SJCRH30 (cell line): Measurements from ENCODE around the gene STIM1. TPM values are rescaled to one million over a fixed set of nuclear protein-coding genes. Genes with fewer than 3 reads are reported as not detected.
A peak's percentile ranks its signal among the peaks of the same experiment; 100 is the strongest.
"Not testable (repeated sequence)": the region's sequence is repeated elsewhere in the genome, so short reads cannot be mapped to it uniquely, and the experiment has no call there.

Experiments used
- DNase-seq, 2 experiments: peaks; one replicate each; pipeline ENCODE4 v3.0.0-alpha.2; 2015 to 2020
- H3K27ac ChIP-seq: fragments of 250-450 bp; sonication (Bioruptor Pico); 2 replicates; pipeline ENCODE4 v1.5.1; 2020; ENCODE audit warnings: mild to moderate bottlenecking, moderate library complexity
- H3K27me3 ChIP-seq: fragments of 250-450 bp; sonication (Bioruptor Pico); 2 replicates; pipeline ENCODE4 v1.5.1; 2020; ENCODE audit warnings: mild to moderate bottlenecking, moderate library complexity
- H3K36me3 ChIP-seq: fragments of 250-450 bp; sonication (Bioruptor Pico); 2 replicates; pipeline ENCODE4 v1.5.1; 2020; ENCODE audit warnings: mild to moderate bottlenecking, moderate library complexity
- H3K4me1 ChIP-seq: fragments of 250-450 bp; sonication (Bioruptor Pico); 2 replicates; pipeline ENCODE4 v1.5.1; 2020; ENCODE audit warnings: mild to moderate bottlenecking, moderate library complexity
- H3K4me3 ChIP-seq: fragments of 250-450 bp; sonication (Bioruptor Pico); 2 replicates; pipeline ENCODE4 v1.5.1; 2020; ENCODE audit warnings: mild to moderate bottlenecking, moderate library complexity
- H3K9me3 ChIP-seq: fragments of 250-450 bp; sonication (Bioruptor Pico); replicated peaks from 2 replicates; pipeline ENCODE4 v1.5.1; 2020; ENCODE audit warnings: mild to moderate bottlenecking, moderate library complexity
- total RNA-seq: library from RNA; depleted of rRNA; stranded (reverse); fragments of >200 nt; shearing (Covaris generic); gene quantifications from 2 replicates; pipeline ENCODE4 v1.2.3, GENCODE V29; 2014; rRNA removed

The STIM1 gene
- total RNA-seq, result 12.9 and 14.7 TPM in 2 replicates

GRCh38 chr11:3854977-3855807 is at the start of gene STIM1:
STIM1 (plus strand) TSS chr11:3855664; CDS start chr11:3856271, 607 bp downstream.
- peaks cover 8% of the 10 kb centered on the region for H3K4me1 ChIP-seq
- no peaks in the 10 kb centered on the region for H3K27me3 ChIP-seq
- H3K4me3 ChIP-seq, result peak within 1 kb of the TSS; percentile 94
- peak; percentile 94 to 96 for DNase-seq
- no peaks in the 10 kb centered on the region for H3K36me3 ChIP-seq
- H3K9me3 ChIP-seq, result no peaks in the 10 kb centered on the region
- H3K27ac ChIP-seq, result peak within 1 kb of the TSS; percentile 56

- no peak within 1 kb of the TSS for H3K27ac ChIP-seq
- H3K4me3 ChIP-seq, result peak within 1 kb of the TSS; percentile 52
- H3K27me3 ChIP-seq, result no peaks in the 10 kb centered on the region
- H3K9me3 ChIP-seq, result no peaks in the 10 kb centered on the region
- H3K36me3 ChIP-seq, result no peaks in the 10 kb centered on the region
- no peaks in the 10 kb centered on the region for H3K4me1 ChIP-seq
- peak; percentile 24 to 51 for DNase-seq
These were observed 47.3 kb upstream of the STIM1 start, which contains the start of gene PGAP2 for GRCh38 chr11:3807909-3808860. PGAP2 (plus strand) TSS chr11:3808560; CDS start chr11:3811260, 2,700 bp downstream.

- Histone ChIP-seq H3K9me3 (no peaks in the 10 kb centered on the region), H3K27ac (no peak overlapping the region), H3K4me1 (no peaks in the 10 kb centered on the region), H3K36me3 (no peaks in the 10 kb centered on the region), H3K4me3 (peak overlapping the region; percentile 52), H3K27me3 (no peaks in the 10 kb centered on the region)
- peak in 1 of 2 experiments; percentile 24 for DNase-seq
These were observed 46.4 kb upstream of the STIM1 start for GRCh38 chr11:3808861-3809623.

- no peak for DNase-seq
- Histone ChIP-seq H3K27ac (no peak overlapping the region), H3K4me3 (no peak overlapping the region), H3K9me3 (no peaks in the 10 kb centered on the region), H3K4me1 (no peaks in the 10 kb centered on the region), H3K27me3 (no peaks in the 10 kb centered on the region), H3K36me3 (no peaks in the 10 kb centered on the region)
These were observed 45.9 kb upstream of the STIM1 start for GRCh38 chr11:3809624-3809928.

GRCh38 chr11:3810446-3810845 is 45.0 kb upstream of the STIM1 start:
- no peaks in the 10 kb centered on the region; the same call in 1 of the 2 replicates for H3K4me1 ChIP-seq
- H3K27ac ChIP-seq, result no peak overlapping the region
- no peaks in the 10 kb centered on the region for H3K27me3 ChIP-seq
- H3K9me3 ChIP-seq, result no peaks in the 10 kb centered on the region
- no peak for DNase-seq
- no peak overlapping the region for H3K4me3 ChIP-seq
- H3K36me3 ChIP-seq, result no peaks in the 10 kb centered on the region

- Histone ChIP-seq H3K4me3 (no peak overlapping the region), H3K27ac (no peak overlapping the region), H3K9me3 (no peaks in the 10 kb centered on the region), H3K36me3 (no peaks in the 10 kb centered on the region), H3K4me1 (peaks cover 3% of the 10 kb centered on the region; the same call in 1 of the 2 replicates), H3K27me3 (no peaks in the 10 kb centered on the region)
- DNase-seq, result no peak
These were observed 44.5 kb upstream of the STIM1 start for GRCh38 chr11:3810951-3811350.

GRCh38 chr11:3814832-3815231 is 40.6 kb upstream of the STIM1 start:
- not testable (repeated sequence) for H3K27me3 ChIP-seq, H3K4me1 ChIP-seq, H3K9me3 ChIP-seq, H3K4me3 ChIP-seq, H3K36me3 ChIP-seq, DNase-seq, H3K27ac ChIP-seq

- Histone ChIP-seq H3K36me3 (no peaks in the 10 kb centered on the region), H3K4me1 (peaks cover 6% of the 10 kb centered on the region; the same call in 1 of the 2 replicates), H3K27ac (peak overlapping the region; percentile 16; the same call in 1 of the 2 replicates), H3K4me3 (no peak overlapping the region), H3K27me3 (no peaks in the 10 kb centered on the region), H3K9me3 (no peaks in the 10 kb centered on the region)
- peak; percentile 38 to 53 for DNase-seq
These were observed 39.6 kb upstream of the STIM1 start for GRCh38 chr11:3815845-3816244.

GRCh38 chr11:3816673-3817072 is 38.8 kb upstream of the STIM1 start:
- Histone ChIP-seq H3K4me3 (no peak overlapping the region), H3K36me3 (no peaks in the 10 kb centered on the region), H3K9me3 (no peaks in the 10 kb centered on the region), H3K27me3 (no peaks in the 10 kb centered on the region), H3K4me1 (peaks cover 6% of the 10 kb centered on the region; the same call in 1 of the 2 replicates), H3K27ac (no peak overlapping the region)
- no peak for DNase-seq

- no peak for DNase-seq
- Histone ChIP-seq H3K4me1 (peaks cover 6% of the 10 kb centered on the region; the same call in 1 of the 2 replicates), H3K27ac (no peak overlapping the region), H3K4me3 (no peak overlapping the region), H3K27me3 (no peaks in the 10 kb centered on the region), H3K9me3 (no peaks in the 10 kb centered on the region), H3K36me3 (no peaks in the 10 kb centered on the region)
These were observed 38.2 kb upstream of the STIM1 start for GRCh38 chr11:3817181-3817800.

- no peak for DNase-seq
- 0 out of 2 replicates have a peak, but pooled peaks cover 1% of the 10 kb centered on the region for H3K36me3 ChIP-seq
- no peak overlapping the region for H3K27ac ChIP-seq
- H3K4me3 ChIP-seq, result no peak overlapping the region
- H3K9me3 ChIP-seq, result no peaks in the 10 kb centered on the region
- no peaks in the 10 kb centered on the region for H3K27me3 ChIP-seq
- H3K4me1 ChIP-seq, result peaks cover 3% of the 10 kb centered on the region; the same call in 1 of the 2 replicates
These were observed 34.5 kb upstream of the STIM1 start for GRCh38 chr11:3820971-3821370.

GRCh38 chr11:3822312-3822711 is 33.2 kb upstream of the STIM1 start:
- Histone ChIP-seq H3K36me3 (peaks cover 5% of the 10 kb centered on the region; the same call in 1 of the 2 replicates), H3K9me3 (no peaks in the 10 kb centered on the region), H3K27me3 (no peaks in the 10 kb centered on the region), H3K4me3 (no peak overlapping the region), H3K27ac (no peak overlapping the region), H3K4me1 (no peaks in the 10 kb centered on the region)
- DNase-seq, result no peak

- peaks cover 11% of the 10 kb centered on the region; the same call in 1 of the 2 replicates for H3K36me3 ChIP-seq
These were observed 32.2 kb upstream of the STIM1 start for GRCh38 chr11:3823303-3823702.

More at GRCh38 chr11:3823303-3823702, 32.2 kb upstream of the STIM1 start:
- Histone ChIP-seq H3K4me3 (no peak overlapping the region), H3K4me1 (no peaks in the 10 kb centered on the region), H3K27me3 (no peaks in the 10 kb centered on the region), H3K27ac (no peak overlapping the region), H3K9me3 (no peaks in the 10 kb centered on the region)
- no peak for DNase-seq
